ENCODE results near the gene CPEB3.

The CPEB3 gene

DNA sequence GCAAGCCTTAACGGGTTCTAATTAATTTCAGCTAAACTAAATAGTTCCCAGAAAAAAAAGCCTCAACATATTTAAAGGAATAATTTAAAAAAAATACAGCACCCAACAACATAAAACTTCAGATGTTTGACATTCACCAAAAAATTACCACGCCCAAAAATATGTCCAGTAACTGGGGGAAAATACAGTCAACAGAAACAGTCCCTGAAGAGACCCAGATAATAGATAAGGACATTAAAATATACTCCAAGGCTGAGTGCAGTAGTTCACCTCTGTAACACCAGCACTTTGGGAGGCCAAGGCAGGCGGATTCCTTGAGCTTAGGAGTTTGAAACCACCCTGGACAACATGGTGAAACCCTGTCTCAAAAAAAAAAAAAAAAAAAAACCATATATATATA is 289.3 kb downstream of the CPEB3 start:
- Histone ChIP-seq H3K4me1 (ENCODE audit: control insufficient read depth, insufficient read depth, low read length) (no peaks in the 10 kb centered on the region), H3K27ac (ENCODE audit: low read depth, low read length) (no peak overlapping the region)

More for the DNA sequence above, 289.3 kb downstream of the CPEB3 start:
- Histone ChIP-seq H3K9me3 (ENCODE audit: control insufficient read depth, insufficient read depth, low read depth, low read length) (no peaks in the 10 kb centered on the region), H3K36me3 (ENCODE audit: control insufficient read depth, insufficient read depth, low read length) (peaks cover 62% of the 10 kb centered on the region), H3K9ac (ENCODE audit: low read length) (no peak overlapping the region), H3K4me3 (ENCODE audit: low read depth, low read length) (no peak overlapping the region), H3K27me3 (ENCODE audit: control insufficient read depth, insufficient read depth, low read length) (no peaks in the 10 kb centered on the region)

Data from HUES6 (cell line).